Measurements from ENCODE around the gene BCAS1. TPM values are rescaled to one million over a fixed set of nuclear protein-coding genes. Genes with fewer than 3 reads are reported as not detected.
A peak's percentile ranks its signal among the peaks of the same experiment; 100 is the strongest.

The BCAS1 gene
- total RNA-seq, 1 experiment from 2014 or later: 4.0 TPM

GRCh38 chr20:54103067-54103761 is 32.8 kb upstream of the BCAS1 start:
- no peaks in the 10 kb centered on the region for H3K9me2 ChIP-seq (ENCODE audit: insufficient read depth)
- ChIA-PET CTCF (interaction anchor here (0.5 to 2.0 kb wide), 6 partner anchors 12 to 554 kb away, joined by 3 to 13 read pairs (median 4); no protein-coding TSS in a partner anchor), POLR2A (ENCODE audit: unreplicated experiment) (no interaction called here)
- no peaks in the 10 kb centered on the region for H3K27me3 ChIP-seq (ENCODE audit: insufficient read depth, low read depth)
- H3K4me2 ChIP-seq: no peak overlapping the region
- BruUV-seq (replicated peaks): no TSS peak
- H3K4me1 ChIP-seq (replicated peaks; ENCODE audit: insufficient read depth): no peaks in the 10 kb centered on the region; the same call in 1 of the 2 replicates
- no peak overlapping the region for H3K4me3 ChIP-seq
- TF ChIP-seq EZH2 (IDR thresholded peaks at IDR 0.05; ENCODE audit: low read depth) (no peak), CTCF (conservative IDR thresholded peaks at IDR 0.05) (peak; percentile 62)
- H4K20me1 ChIP-seq (ENCODE audit: insufficient read depth): no peaks in the 10 kb centered on the region
- DNase-seq: peak in 1 of 2 experiments; percentile 51
- H3K9me3 ChIP-seq (ENCODE audit: insufficient read depth, low read depth): 0 out of 2 replicates have a peak, but pooled peaks cover 3% of the 10 kb centered on the region
- H3F3A ChIP-seq (ENCODE audit: insufficient read depth, low read depth): no peaks in the 10 kb centered on the region; the same call in 1 of the 2 replicates
- H3K27ac ChIP-seq: no peak overlapping the region
- no peaks in the 10 kb centered on the region for H3K36me3 ChIP-seq (ENCODE audit: low read depth)
- H3K79me2 ChIP-seq (ENCODE audit: low read depth): no peaks in the 10 kb centered on the region
- intact Hi-C loops (cut with micrococcal nuclease; ENCODE audit: unreplicated experiment): loop anchor here (1.0 kb wide), 1 partner anchor 20 kb away; no protein-coding TSS in a partner anchor
- H2AFZ ChIP-seq: no peak overlapping the region

- no TSS peak for BruUV-seq (replicated peaks)
- Histone ChIP-seq H3K4me1 (replicated peaks; ENCODE audit: insufficient read depth) (0 out of 2 replicates have a peak, but pooled peaks cover 2% of the 10 kb centered on the region), H3K4me3 (no peak overlapping the region), H2AFZ (no peak overlapping the region), H3K9me2 (ENCODE audit: insufficient read depth) (no peaks in the 10 kb centered on the region), H3K9me3 (ENCODE audit: insufficient read depth, low read depth) (0 out of 2 replicates have a peak, but pooled peaks cover 3% of the 10 kb centered on the region), H3K27ac (no peak overlapping the region), H3K27me3 (ENCODE audit: insufficient read depth, low read depth) (no peaks in the 10 kb centered on the region), H4K20me1 (ENCODE audit: insufficient read depth) (no peaks in the 10 kb centered on the region), H3K79me2 (ENCODE audit: low read depth) (no peaks in the 10 kb centered on the region), H3K4me2 (no peak overlapping the region), H3F3A (ENCODE audit: insufficient read depth, low read depth) (no peaks in the 10 kb centered on the region; the same call in 1 of the 2 replicates), H3K36me3 (ENCODE audit: low read depth) (no peaks in the 10 kb centered on the region)
- intact Hi-C loops (cut with micrococcal nuclease; ENCODE audit: unreplicated experiment): no loop called here
- TF ChIP-seq CTCF (conservative IDR thresholded peaks at IDR 0.05): no peak
- TF ChIP-seq EZH2 (IDR thresholded peaks at IDR 0.05; ENCODE audit: low read depth): no peak
- DNase-seq: no peak
- ChIA-PET POLR2A (ENCODE audit: unreplicated experiment) (no interaction called here), CTCF (interaction anchor here (2.0 kb wide), 1 partner anchor 98 kb away, joined by 5 read pairs; no protein-coding TSS in a partner anchor)
These were observed 32.1 kb upstream of the BCAS1 start for GRCh38 chr20:54102543-54102942.

GRCh38 chr20:54100563-54100962 is 30.2 kb upstream of the BCAS1 start:
- Histone ChIP-seq H3K4me3 (no peak overlapping the region), H3K36me3 (ENCODE audit: low read depth) (no peaks in the 10 kb centered on the region), H4K20me1 (ENCODE audit: insufficient read depth) (no peaks in the 10 kb centered on the region), H3K4me1 (replicated peaks; ENCODE audit: insufficient read depth) (peaks cover 8% of the 10 kb centered on the region; the same call in 1 of the 2 replicates), H3F3A (ENCODE audit: insufficient read depth, low read depth) (no peaks in the 10 kb centered on the region; the same call in 1 of the 2 replicates), H3K27ac (no peak overlapping the region), H3K4me2 (no peak overlapping the region), H3K79me2 (ENCODE audit: low read depth) (no peaks in the 10 kb centered on the region), H2AFZ (no peak overlapping the region), H3K27me3 (ENCODE audit: insufficient read depth, low read depth) (no peaks in the 10 kb centered on the region), H3K9me3 (ENCODE audit: insufficient read depth, low read depth) (0 out of 2 replicates have a peak, but pooled peaks cover 3% of the 10 kb centered on the region), H3K9me2 (ENCODE audit: insufficient read depth) (no peaks in the 10 kb centered on the region)
- ChIA-PET POLR2A (ENCODE audit: unreplicated experiment) (no interaction called here), CTCF (interaction anchor here (0.7 kb wide), 1 partner anchor 478 kb away, joined by 4 read pairs; no protein-coding TSS in a partner anchor)
- DNase-seq: no peak
- TF ChIP-seq CTCF (conservative IDR thresholded peaks at IDR 0.05): no peak
- intact Hi-C loops (cut with micrococcal nuclease; ENCODE audit: unreplicated experiment): no loop called here
- BruUV-seq (replicated peaks): no TSS peak
